GM12878 (cell line): ENCODE measurements around the gene AP1G2. TPM values are rescaled to one million over a fixed set of nuclear protein-coding genes. Genes with fewer than 3 reads are reported as not detected.

Source experiments
- ATAC-seq: fragments of 200-7000 bp; cut with Tn5 transposase; 3 replicates; pipeline ENCODE4 v1.9.1; 2020; ENCODE audit warnings: mild to moderate bottlenecking, moderate library complexity
- BruUV-seq: library from RNA; stranded (reverse); fragments of 400-500 nt; replicated peaks from 2 replicates; lab custom pipeline; 2021; lab: Mats Ljungman, UMichigan
- CTCF ChIA-PET: fragments of 300-600 bp; sonication (Branson Sonifier 250); formaldehyde crosslinking; extraction: SDS; loops from one replicate; lab custom pipeline; 2021; ENCODE audit warnings: inconsistent platforms; lab: Yijun Ruan, JAX
- POLR2A ChIA-PET: fragments of 350-600 bp; formaldehyde crosslinking; extraction: SDS; loops from one replicate; lab custom pipeline; 2021; ENCODE audit warnings: inconsistent platforms; lab: Charles Lee
- RAD21 ChIA-PET: fragments of 300-600 bp; sonication (Branson Sonifier 250); formaldehyde crosslinking; loops from one replicate; lab custom pipeline; 2023; ENCODE audit warnings: antibody characterized with exemption; ENCODE audit not compliant: unreplicated experiment; lab: Charles Lee
- SMC1A ChIA-PET: fragments of 300-600 bp; sonication (Branson Sonifier 250); formaldehyde crosslinking; loops from one replicate; lab custom pipeline; 2023; ENCODE audit not compliant: unreplicated experiment, uncharacterized antibody; lab: Charles Lee
- DNase-seq: peaks from one replicate; pipeline ENCODE4 v3.0.0-alpha.2; 2011; ENCODE audit warnings: low read depth, low spot score
- FAIRE-seq: peaks from 3 replicates; lab custom pipeline; 2011; peaks lifted over from hg19 to GRCh38; lab: Jason Lieb, UNC
- H2AFZ ChIP-seq: 2 replicates; pipeline ENCODE4 v1.6.0; 2011; ENCODE audit warnings: low read depth, low read length, control low read depth; ENCODE audit not compliant: control insufficient read depth
- H3K27ac ChIP-seq: 2 replicates; pipeline ENCODE4 v1.5.1; 2011; ENCODE audit warnings: control low read depth; ENCODE audit not compliant: control insufficient read depth, insufficient read depth
- H3K27me3 ChIP-seq, 2 experiments: replicated peaks in 1 of 2; 2 replicates each; pipeline versions ENCODE4 v1.6.0 to v1.6.1; 2011; ENCODE audit warnings: low read length in 1 of 2; ENCODE audit not compliant: control insufficient read depth in 2 of 2, insufficient read depth in 2 of 2
- H3K36me3 ChIP-seq, 2 experiments: 2 replicates each; pipeline ENCODE4 v1.5.1; 2011; ENCODE audit warnings: low read length in 1 of 2; ENCODE audit not compliant: control insufficient read depth in 2 of 2, insufficient read depth in 2 of 2
- H3K4me1 ChIP-seq: 2 replicates; pipeline ENCODE4 v1.6.1; 2011; ENCODE audit warnings: mild to moderate bottlenecking, low read length, moderate library complexity, mixed read lengths; ENCODE audit not compliant: control insufficient read depth, insufficient read depth
- H3K4me2 ChIP-seq: 2 replicates; pipeline ENCODE4 v1.6.0; 2011; ENCODE audit warnings: control low read depth; ENCODE audit not compliant: control insufficient read depth, insufficient read depth
- H3K4me3 ChIP-seq: fragments of 200-600 bp; sonication (generic); 2 replicates; pipeline ENCODE4 v1.5.1; 2016
- H3K79me2 ChIP-seq: 2 replicates; pipeline ENCODE4 v1.6.0; 2011; ENCODE audit warnings: low read length; ENCODE audit not compliant: control insufficient read depth, insufficient read depth
- H3K9ac ChIP-seq: 2 replicates; pipeline ENCODE4 v1.8.0; 2011; ENCODE audit warnings: low read length, control low read depth, mixed read lengths; ENCODE audit not compliant: control insufficient read depth, insufficient read depth
- H3K9me3 ChIP-seq: replicated peaks from 3 replicates; pipeline ENCODE4 v1.5.1; 2011; ENCODE audit warnings: mild to moderate bottlenecking, low read length; ENCODE audit not compliant: control insufficient read depth, insufficient read depth
- H4K20me1 ChIP-seq: 2 replicates; pipeline ENCODE4 v1.6.0; 2011; ENCODE audit not compliant: control insufficient read depth, insufficient read depth
- ASH2L ChIP-seq: fragments of 300-600, 200-600 bp; sonication (generic); IDR thresholded peaks from 2 replicates; pipeline ENCODE4 v1.6.1; 2017; ENCODE audit warnings: low read depth, mild to moderate bottlenecking, borderline replicate concordance
- CBX3 ChIP-seq: fragments of 200-600 bp; sonication (generic); IDR thresholded peaks from 2 replicates; pipeline ENCODE4 v1.6.1; 2016; ENCODE audit warnings: low read depth, borderline replicate concordance
- IRF4 ChIP-seq: IDR thresholded peaks from 2 replicates; pipeline ENCODE4 v1.6.1; 2011; ENCODE audit warnings: low read depth, low read length
- MXI1 ChIP-seq: fragments of 150-350 bp; IDR thresholded peaks from 2 replicates; pipeline ENCODE4 v1.6.1; 2011; ENCODE audit warnings: low read depth, mild to moderate bottlenecking, inconsistent platforms, low read length, improper control_type of control experiment
- NBN ChIP-seq: fragments of 450-650 bp; IDR thresholded peaks from 2 replicates; pipeline ENCODE4 v1.6.1; 2016
- PML ChIP-seq: IDR thresholded peaks from 2 replicates; pipeline ENCODE4 v1.6.1; 2012; ENCODE audit warnings: low read length, inconsistent platforms
- RAD51 ChIP-seq: fragments of 450-650 bp; IDR thresholded peaks from 2 replicates; pipeline ENCODE4 v1.6.1; 2016; ENCODE audit warnings: moderate library complexity, mild to moderate bottlenecking, inconsistent platforms
- RCOR1 ChIP-seq: conservative IDR thresholded peaks from 2 replicates; pipeline ENCODE4 v1.6.1; 2012; ENCODE audit warnings: low read depth, low read length, improper control_type of control experiment
- SUZ12 ChIP-seq: fragments of 200-600 bp; sonication (generic); IDR thresholded peaks from one replicate; pipeline ENCODE4 v1.6.1; 2018; ENCODE audit warnings: antibody characterized with exemption, mild to moderate bottlenecking; ENCODE audit not compliant: unreplicated experiment
- TCF7 ChIP-seq: IDR thresholded peaks from 2 replicates; pipeline ENCODE4 v1.6.1; 2014; ENCODE audit warnings: antibody characterized with exemption, borderline replicate concordance
- WGBS: methylation state at CpG from one replicate; pipeline ENCODE4 v1.1.6; 2016; ENCODE audit warnings: low lambda C conversion rate; ENCODE audit not compliant: insufficient replicate concordance, insufficient coverage; ENCODE audit errors: missing lambda C conversion rate; 5-methylcytosine and 5-hydroxymethylcytosine counted together
- in situ Hi-C: fragments of 300-500 bp; cut with MboI; formaldehyde crosslinking; loops from 9 replicates; pipeline ENCODE4 v1.14.3; 2018; ENCODE audit warnings: mixed read lengths
- intact Hi-C: fragments of 100-400 bp; cut with micrococcal nuclease; formaldehyde crosslinking; loops from one replicate; pipeline ENCODE4 v1.14.2; 2022; ENCODE audit not compliant: unreplicated experiment
- polyA plus RNA-seq, 11 experiments: library from polyadenylated mRNA; depleted of rRNA in 4 of 11; unstranded in 6 of 11; stranded (reverse) in 5 of 11; fragments of >200 nt; fragmentation: Nextera tagmentation in 4 of 11; fragmentation: Illumina TruSeq in 1 of 11; extraction: Ambion mirVana in 4 of 11; extraction: Trizol in 1 of 11; gene quantifications; 1 replicate in 1 of 11; 2 replicates in 10 of 11; pipeline versions ENCODE4 v1.2.1 to v1.2.3, GENCODE V29; 2011 to 2016; ENCODE audit warnings: inconsistent platforms in 2 of 11, missing spikeins in 2 of 11, low read depth in 1 of 11
- total RNA-seq, 4 experiments: library from RNA; depleted of rRNA in 3 of 4; stranded (reverse); fragments of >200 nt in 3 of 4; fragmentation: Illumina TruSeq in 1 of 4; extraction: Trizol in 1 of 4; gene quantifications; 2 replicates each; pipeline versions ENCODE4 v1.2.1 to v1.2.3, GENCODE V29; 2013 to 2021
- TF ChIP-seq, protein P1 (sequence below): fragments of 450-650 bp; IDR thresholded peaks from 2 replicates; pipeline ENCODE4 v1.6.1; 2017; ENCODE audit warnings: mild to moderate bottlenecking

Gene AP1G2
- total and polyA plus RNA-seq, 10 of the 15 experiments (the other 5 are each of a cell fraction or from before 2014, with no cell fraction given), result 41.5 to 146 (median 103) TPM

GRCh38 chr14:23550812-23551265, 16.8 kb downstream of the AP1G2 start:
- H3K9ac ChIP-seq, result peak overlapping the region; percentile 48
- TF ChIP-seq MXI1 (no peak), NBN (0 out of 2 replicates have a peak, but pooled peaks have one; percentile 26)
- peak overlapping the region; percentile 43 for H3K27ac ChIP-seq
- ATAC-seq, result peak; percentile 3; the same call in 1 of the 3 replicates
- H3K9me3 ChIP-seq, result no peaks in the 10 kb centered on the region
- no peaks in the 10 kb centered on the region for H3K79me2 ChIP-seq
- FAIRE-seq, result no peak
- ChIA-PET POLR2A (no interaction called here), CTCF (interaction anchor here (1.8 to 1.9 kb wide), 2 partner anchors 10 to 12 kb away, joined by 5 to 14 read pairs; no protein-coding TSS in a partner anchor), SMC1A (interaction anchor here (1.4 kb wide), 2 partner anchors 17 to 74 kb away, joined by 3 read pairs; no protein-coding TSS in a partner anchor), RAD21 (no interaction called here)
- H3K27me3 ChIP-seq, result no peaks in the 10 kb centered on the region
- no TSS peak for BruUV-seq
- peak overlapping the region; percentile 71 for H2AFZ ChIP-seq
- no peaks in the 10 kb centered on the region for H3K36me3 ChIP-seq
- H3K4me2 ChIP-seq, result peak overlapping the region; percentile 70
- no peaks in the 10 kb centered on the region for H3K4me1 ChIP-seq
- H3K4me3 ChIP-seq, result peak overlapping the region; percentile 91
- intact Hi-C loops (no loop called here), in situ Hi-C loops (no loop called here)
- 3% methylated on average over 16 of the region's 37 CpGs for WGBS
- DNase-seq, result no peak
- no peaks in the 10 kb centered on the region for H4K20me1 ChIP-seq

- no peak for FAIRE-seq
- POLR2A ChIA-PET, result interaction anchor here (0.7 to 1.0 kb wide), 2 partner anchors 9 to 10 kb away, joined by 4 read pairs; no protein-coding TSS in a partner anchor
- Histone ChIP-seq H2AFZ (no peak overlapping the region), H3K4me3 (peak overlapping the region; percentile 91), H3K9me3 (no peaks in the 10 kb centered on the region), H3K27me3 (no peaks in the 10 kb centered on the region), H4K20me1 (no peaks in the 10 kb centered on the region), H3K9ac (peak overlapping the region; percentile 48), H3K79me2 (no peaks in the 10 kb centered on the region)
- intact Hi-C loops, result no loop called here
- SMC1A ChIA-PET, result interaction anchor here (1.1 to 1.2 kb wide), 2 partner anchors 12 to 71 kb away, joined by 4 to 7 read pairs; no protein-coding TSS in a partner anchor
- no TSS peak for BruUV-seq
- CTCF ChIA-PET, result interaction anchor here (0.7 to 2.8 kb wide), 7 partner anchors 8 to 72 kb away, joined by 3 to 25 read pairs (median 5); no protein-coding TSS in a partner anchor
- RAD21 ChIA-PET, result interaction anchor here (1.2 kb wide), 1 partner anchor 9 kb away, joined by 6 read pairs; no protein-coding TSS in a partner anchor
- in situ Hi-C loops, result no loop called here
- 74% methylated on average over 12 of the region's 12 CpGs for WGBS
- TF ChIP-seq, protein P1, sequence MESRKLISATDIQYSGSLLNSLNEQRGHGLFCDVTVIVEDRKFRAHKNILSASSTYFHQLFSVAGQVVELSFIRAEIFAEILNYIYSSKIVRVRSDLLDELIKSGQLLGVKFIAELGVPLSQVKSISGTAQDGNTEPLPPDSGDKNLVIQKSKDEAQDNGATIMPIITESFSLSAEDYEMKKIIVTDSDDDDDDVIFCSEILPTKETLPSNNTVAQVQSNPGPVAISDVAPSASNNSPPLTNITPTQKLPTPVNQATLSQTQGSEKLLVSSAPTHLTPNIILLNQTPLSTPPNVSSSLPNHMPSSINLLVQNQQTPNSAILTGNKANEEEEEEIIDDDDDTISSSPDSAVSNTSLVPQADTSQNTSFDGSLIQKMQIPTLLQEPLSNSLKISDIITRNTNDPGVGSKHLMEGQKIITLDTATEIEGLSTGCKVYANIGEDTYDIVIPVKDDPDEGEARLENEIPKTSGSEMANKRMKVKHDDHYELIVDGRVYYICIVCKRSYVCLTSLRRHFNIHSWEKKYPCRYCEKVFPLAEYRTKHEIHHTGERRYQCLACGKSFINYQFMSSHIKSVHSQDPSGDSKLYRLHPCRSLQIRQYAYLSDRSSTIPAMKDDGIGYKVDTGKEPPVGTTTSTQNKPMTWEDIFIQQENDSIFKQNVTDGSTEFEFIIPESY, result no peak
- TF ChIP-seq TCF7 (no peak), IRF4 (no peak), RAD51 (no peak), ASH2L (no peak), CBX3 (no peak), RCOR1 (no peak), SUZ12 (no peak), PML (no peak)
- TF ChIP-seq, all 136 proteins: peak for 0
- ATAC-seq, result no peak
- no peak for DNase-seq
- H3K4me1 ChIP-seq, result no peaks in the 10 kb centered on the region
- peak overlapping the region; percentile 70 for H3K4me2 ChIP-seq
- H3K36me3 ChIP-seq, result no peaks in the 10 kb centered on the region
- H3K27ac ChIP-seq, result no peak overlapping the region
Measured at GRCh38 chr14:23550131-23550811, 17.3 kb downstream of the AP1G2 start.
